Posterior cingulate gyrus (tissue), 11 donors: ENCODE data around the gene OCRL.

ENCODE experiments used
- DNase-seq, 10 donors: peaks; one replicate each; pipeline versions ENCODE4 v3.0.0 to v3.0.0-alpha.2; 2020 to 2021; ENCODE audit warnings: mixed read lengths in 3 of 10
- intact Hi-C: fragments of 100-400 bp; cut with DNase I; formaldehyde crosslinking; loops from one replicate; pipeline ENCODE4 v1.15.1; 2023

OCRL gene

GRCh38 chrX:129540068-129540653, at the start of gene OCRL:
OCRL (plus strand) TSS chrX:129540259; CDS start chrX:129540440, 181 bp downstream.
- intact Hi-C loops: no loop called here
- peak; percentile 56 to 95 (median 68) for DNase-seq

- intact Hi-C loops: no loop called here
- DNase-seq: no peak
These were observed 49.7 kb upstream of the OCRL start for GRCh38 chrX:129490330-129490729.

- no peak for DNase-seq
- intact Hi-C loops: no loop called here
These were observed 46.4 kb upstream of the OCRL start for GRCh38 chrX:129493643-129494042.

GRCh38 chrX:129494887-129495286, 45.2 kb upstream of the OCRL start:
- intact Hi-C loops: no loop called here
- no peak for DNase-seq

- intact Hi-C loops: no loop called here
- no peak for DNase-seq
These were observed 44.2 kb upstream of the OCRL start for GRCh38 chrX:129495900-129496299.

GRCh38 chrX:129496625-129497024, 43.4 kb upstream of the OCRL start:
- no peak for DNase-seq
- intact Hi-C loops: no loop called here

- intact Hi-C loops: no loop called here
- no peak for DNase-seq
These were observed 42.8 kb upstream of the OCRL start for GRCh38 chrX:129497146-129497843.

- no peak for DNase-seq
- intact Hi-C loops: no loop called here
These were observed 29.7 kb upstream of the OCRL start for GRCh38 chrX:129510331-129510730.

- no peak for DNase-seq
- intact Hi-C loops: no loop called here
These were observed 28.4 kb upstream of the OCRL start for GRCh38 chrX:129511689-129512088.

- DNase-seq: no peak
- intact Hi-C loops: no loop called here
These were observed 27.6 kb upstream of the OCRL start for GRCh38 chrX:129512409-129512808.

GRCh38 chrX:129516402-129516801, 23.7 kb upstream of the OCRL start:
- DNase-seq: no peak
- intact Hi-C loops: no loop called here

- intact Hi-C loops: no loop called here
- DNase-seq: no peak
These were observed 19.9 kb upstream of the OCRL start for GRCh38 chrX:129520151-129520550.

- DNase-seq: peak in 8 of 10 donors; percentile 36 to 91 (median 49)
- intact Hi-C loops: no loop called here
These were observed 17.6 kb upstream of the OCRL start for GRCh38 chrX:129522184-129523078.

GRCh38 chrX:129523079-129523911, 16.8 kb upstream of the OCRL start, which contains the start of gene SMARCA1:
SMARCA1 (minus strand) TSS chrX:129523490; CDS start chrX:129523370, 120 bp downstream.
- intact Hi-C loops: no loop called here
- peak in 8 of 10 donors; percentile 11 to 84 (median 32) for DNase-seq

GRCh38 chrX:129524250-129524850, 15.7 kb upstream of the OCRL start:
- DNase-seq: no peak
- intact Hi-C loops: no loop called here

- intact Hi-C loops: no loop called here
- DNase-seq: no peak
These were observed 14.9 kb upstream of the OCRL start for GRCh38 chrX:129525162-129525561.

- DNase-seq: no peak
- intact Hi-C loops: no loop called here
These were observed 14.2 kb upstream of the OCRL start for GRCh38 chrX:129525896-129526295.

GRCh38 chrX:129529685-129530281, 10.3 kb upstream of the OCRL start:
- intact Hi-C loops: no loop called here
- DNase-seq: no peak

GRCh38 chrX:129530410-129530809, 9.6 kb upstream of the OCRL start:
- intact Hi-C loops: no loop called here
- DNase-seq: no peak

GRCh38 chrX:129531132-129531531, 8.9 kb upstream of the OCRL start:
- intact Hi-C loops: no loop called here
- DNase-seq: no peak
